A673 (cell line): ENCODE results near the gene EHF. TPM values are rescaled to one million over a fixed set of nuclear protein-coding genes. Genes with fewer than 3 reads are reported as not detected.
A peak's percentile ranks its signal among the peaks of the same experiment; 100 is the strongest.

Source experiments
- BruUV-seq: library from RNA; stranded (reverse); fragments of 400-500 nt; replicated peaks from 2 replicates; lab custom pipeline; 2021; lab: Mats Ljungman, UMichigan
- CTCF ChIA-PET: fragments of 300-600 bp; sonication (Branson Sonifier 250); formaldehyde crosslinking; loops from one replicate; lab custom pipeline; 2022; ENCODE audit warnings: antibody characterized with exemption; lab: Charles Lee
- POLR2A ChIA-PET: fragments of 300-600 bp; sonication (Branson Sonifier 250); formaldehyde crosslinking; loops from one replicate; lab custom pipeline; 2022; ENCODE audit warnings: antibody characterized with exemption; ENCODE audit not compliant: low non-redundant PET; lab: Charles Lee
- DNase-seq: peaks from one replicate; pipeline ENCODE4 v3.0.0-alpha.2; 2015; ENCODE audit warnings: low spot score
- H3K27ac ChIP-seq: fragments of 200-600 bp; sonication (generic); 2 replicates; pipeline ENCODE4 v1.5.1; 2016; ENCODE audit warnings: mixed run types, low read depth, mild to moderate bottlenecking, mixed read lengths, antibody characterized with exemption, low read length; ENCODE audit not compliant: poor library complexity, severe bottlenecking
- H3K27me3 ChIP-seq: fragments of 200-600 bp; sonication (generic); replicated peaks from 2 replicates; pipeline ENCODE4 v1.6.1; 2017; ENCODE audit warnings: mixed run types, low read depth, mild to moderate bottlenecking, mixed read lengths, antibody characterized with exemption, low read length; ENCODE audit not compliant: insufficient read depth, poor library complexity
- H3K36me3 ChIP-seq: fragments of 200-600 bp; sonication (generic); 2 replicates; pipeline ENCODE4 v1.6.1; 2016; ENCODE audit warnings: mixed run types, mild to moderate bottlenecking, mixed read lengths, antibody characterized with exemption, low read length; ENCODE audit not compliant: insufficient read depth, poor library complexity, severe bottlenecking
- H3K4me1 ChIP-seq: fragments of 200-600 bp; sonication (generic); 2 replicates; pipeline ENCODE4 v1.6.1; 2017; ENCODE audit warnings: mixed run types, mild to moderate bottlenecking, mixed read lengths, antibody characterized with exemption, low read length; ENCODE audit not compliant: insufficient read depth, poor library complexity, severe bottlenecking
- H3K4me3 ChIP-seq: fragments of 200-600 bp; sonication (generic); 2 replicates; pipeline ENCODE4 v1.5.1; 2016; ENCODE audit warnings: low read depth, mixed run types, mild to moderate bottlenecking, mixed read lengths, low read length; ENCODE audit not compliant: poor library complexity, severe bottlenecking
- H3K9me3 ChIP-seq: fragments of 200-600 bp; sonication (generic); 2 replicates; pipeline ENCODE4 v1.6.1; 2016; ENCODE audit warnings: mixed run types, low read depth, mild to moderate bottlenecking, mixed read lengths, antibody characterized with exemption, low read length; ENCODE audit not compliant: poor library complexity, severe bottlenecking
- CTCF ChIP-seq: fragments of 300-800, 200-600 bp; sonication (generic); conservative IDR thresholded peaks from 2 replicates; pipeline ENCODE4 v1.5.1; 2017; ENCODE audit warnings: low read depth, mild to moderate bottlenecking, antibody characterized with exemption, low read length, moderate library complexity, mixed read lengths
- EZH2 ChIP-seq: fragments of 200-600 bp; sonication (generic); IDR thresholded peaks from 2 replicates; pipeline ENCODE4 v1.6.1; 2017; ENCODE audit warnings: borderline replicate concordance, low read depth, mild to moderate bottlenecking, mixed read lengths, antibody characterized with exemption, low read length; ENCODE audit not compliant: poor library complexity, severe bottlenecking
- intact Hi-C: fragments of 100-400 bp; cut with micrococcal nuclease; formaldehyde crosslinking; loops from one replicate; pipeline ENCODE4 v1.10.0; 2022; ENCODE audit not compliant: unreplicated experiment
- total RNA-seq: library from RNA; stranded (reverse); gene quantifications from 2 replicates; pipeline ENCODE4 v1.2.3, GENCODE V29; 2021

EHF gene
- total RNA-seq, 1 experiment from 2014 or later, result not detected

GRCh38 chr11:34648036-34648435 is 27.1 kb downstream of the EHF start:
- Histone ChIP-seq H3K27ac (no peak overlapping the region), H3K4me3 (no peak overlapping the region), H3K4me1 (peaks cover 8% of the 10 kb centered on the region), H3K9me3 (no peaks in the 10 kb centered on the region), H3K27me3 (no peaks in the 10 kb centered on the region), H3K36me3 (no peaks in the 10 kb centered on the region)
- ChIA-PET CTCF (no interaction called here), POLR2A (interaction anchor here (0.5 kb wide), 1 partner anchor 1860 kb away, joined by 3 read pairs; no protein-coding TSS in a partner anchor)
- intact Hi-C loops, result no loop called here
- no TSS peak for BruUV-seq
- DNase-seq, result no peak
- TF ChIP-seq CTCF (no peak), EZH2 (no peak)

GRCh38 chr11:34649597-34649996 is 28.7 kb downstream of the EHF start:
- no TSS peak for BruUV-seq
- no peak overlapping the region for H3K4me3 ChIP-seq
- intact Hi-C loops, result no loop called here
- H3K36me3 ChIP-seq, result no peaks in the 10 kb centered on the region
- H3K27ac ChIP-seq, result no peak overlapping the region
- H3K4me1 ChIP-seq, result peaks cover 18% of the 10 kb centered on the region
- CTCF ChIA-PET, result no interaction called here
- DNase-seq, result no peak
- POLR2A ChIA-PET, result no interaction called here
- no peaks in the 10 kb centered on the region for H3K9me3 ChIP-seq
- TF ChIP-seq EZH2, result no peak
- TF ChIP-seq CTCF, result no peak
- H3K27me3 ChIP-seq, result no peaks in the 10 kb centered on the region

GRCh38 chr11:34650528-34650927 is 29.6 kb downstream of the EHF start:
- Histone ChIP-seq H3K4me1 (peaks cover 25% of the 10 kb centered on the region), H3K36me3 (no peaks in the 10 kb centered on the region), H3K27ac (no peak overlapping the region), H3K27me3 (no peaks in the 10 kb centered on the region), H3K9me3 (no peaks in the 10 kb centered on the region), H3K4me3 (no peak overlapping the region)
- peak; percentile 52 for DNase-seq
- intact Hi-C loops, result no loop called here
- TF ChIP-seq EZH2, result no peak
- TF ChIP-seq CTCF, result no peak
- POLR2A ChIA-PET, result interaction anchor here (0.5 kb wide), 1 partner anchor 81 kb away, joined by 3 read pairs; no protein-coding TSS in a partner anchor
- CTCF ChIA-PET, result no interaction called here
- BruUV-seq, result no TSS peak
